Right lobe of liver (tissue), 4 donors: Measurements from ENCODE around the gene SAMD11.

Experiments
- CTCF ChIP-seq, 4 donors: fragments of 200-600 bp in 3 of 4; fragments of 450-650 bp in 1 of 4; IDR thresholded peaks; one replicate each; pipeline versions ENCODE4 v1.5.1 to v1.8.0; 2016 to 2022; ENCODE audit warnings: antibody characterized with exemption in 4 of 4, mild to moderate bottlenecking in 2 of 4
- POLR2A ChIP-seq: fragments of 450-650 bp; IDR thresholded peaks from one replicate; pipeline ENCODE4 v1.6.1; 2017; ENCODE audit warnings: antibody characterized with exemption, mild to moderate bottlenecking
- donor health status: DM: no; HTN: no; CAD: no.
- donor health status: DM: no; HTN: no; CAD: no.
- donor health status: DM: no; HTN: yes; CAD: no.

GRCh38 chr1:912740-913301 is 10.9 kb upstream of the SAMD11 start:
- TF ChIP-seq CTCF (IDR thresholded peaks at IDR 0.05), result no peak
- no peak for TF ChIP-seq POLR2A
